GM18873 (cell line): ENCODE data around the gene KIAA1217.

Experiments used
- ATAC-seq: cut with Tn5 transposase; IDR thresholded peaks from one replicate; pipeline ENCODE4 v1.9.1; 2021; ENCODE audit warnings: mild to moderate bottlenecking, moderate library complexity, moderate number of reproducible peaks; ENCODE audit not compliant: unreplicated experiment, low FRiP score

The KIAA1217 gene

DNA sequence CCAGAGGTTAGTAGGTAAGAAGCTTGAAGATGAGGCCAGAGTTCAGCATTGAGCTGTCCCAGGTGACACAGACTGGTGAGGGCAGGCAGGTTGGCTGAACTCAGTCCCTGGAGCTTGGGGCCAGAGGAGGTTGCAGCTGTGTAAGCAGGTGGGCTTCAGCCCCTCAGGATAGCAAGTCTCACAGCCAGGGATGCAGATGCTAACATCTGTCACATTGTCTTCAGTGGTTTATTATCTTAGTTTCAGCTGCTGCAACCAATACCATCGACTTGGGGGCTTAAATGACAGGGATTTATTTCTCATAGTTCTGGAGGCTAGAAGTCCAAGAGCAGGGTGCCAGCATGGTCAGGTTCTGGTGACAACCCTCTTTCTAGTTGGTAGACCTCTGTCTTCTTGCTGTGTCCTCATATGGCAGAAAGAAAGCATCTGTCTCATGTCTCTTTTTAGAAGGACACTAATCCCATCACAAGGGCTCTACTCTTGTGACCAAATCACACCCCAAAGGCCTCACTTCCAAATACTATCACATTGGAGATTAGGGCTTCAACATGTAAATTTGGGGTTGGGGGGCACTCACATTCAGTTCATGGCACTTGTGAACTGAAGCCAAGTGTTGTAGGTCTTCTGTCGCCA lies 146.2 kb downstream of the KIAA1217 start:
- ATAC-seq: no peak

- no peak for ATAC-seq
Measured at GRCh38 chr10:24357344-24358004, 148.5 kb downstream of the KIAA1217 start.

DNA sequence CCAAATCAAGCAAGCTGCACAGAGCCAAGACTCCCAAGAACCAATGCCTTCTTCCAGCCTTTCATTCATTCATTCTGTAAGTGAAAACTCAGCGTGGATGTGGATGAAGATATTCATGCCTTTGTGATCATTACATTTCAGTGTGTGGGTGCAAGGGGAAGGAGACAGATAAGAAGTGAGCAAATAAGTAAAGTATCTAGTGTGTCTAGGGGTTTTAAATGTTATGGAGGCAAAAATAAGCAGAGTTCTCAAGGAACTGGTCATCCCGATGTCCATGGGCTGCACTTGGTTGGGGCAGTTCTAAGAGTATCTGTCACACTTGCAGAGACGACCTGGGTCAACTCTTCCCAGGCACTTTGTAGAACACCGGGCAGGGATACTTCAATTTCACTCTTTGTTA lies 149.1 kb downstream of the KIAA1217 start:
- no peak for ATAC-seq

GRCh38 chr10:24360282-24361127 lies 151.6 kb downstream of the KIAA1217 start:
- ATAC-seq: no peak

DNA sequence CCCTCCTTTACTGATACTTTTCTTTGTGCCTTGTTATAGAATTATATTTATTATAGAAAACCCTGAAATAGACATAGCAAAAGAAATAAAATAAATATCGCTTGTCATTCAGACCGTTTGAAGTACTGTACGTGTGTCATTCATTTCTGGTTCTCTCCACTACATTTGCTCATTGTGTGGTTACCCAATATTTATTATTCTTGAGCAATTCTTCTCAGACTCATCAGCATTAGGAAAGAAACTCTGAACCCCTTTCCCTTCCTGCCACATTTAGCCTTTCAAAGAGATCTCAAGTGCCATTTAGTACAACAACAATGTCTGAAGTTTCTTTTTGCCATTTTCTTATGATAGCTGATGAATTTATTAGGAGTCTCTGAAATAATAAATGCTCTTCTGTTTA lies 154.1 kb downstream of the KIAA1217 start:
- ATAC-seq: no peak

- ATAC-seq: no peak
Measured at GRCh38 chr10:24367688-24368087, 158.8 kb downstream of the KIAA1217 start.

DNA sequence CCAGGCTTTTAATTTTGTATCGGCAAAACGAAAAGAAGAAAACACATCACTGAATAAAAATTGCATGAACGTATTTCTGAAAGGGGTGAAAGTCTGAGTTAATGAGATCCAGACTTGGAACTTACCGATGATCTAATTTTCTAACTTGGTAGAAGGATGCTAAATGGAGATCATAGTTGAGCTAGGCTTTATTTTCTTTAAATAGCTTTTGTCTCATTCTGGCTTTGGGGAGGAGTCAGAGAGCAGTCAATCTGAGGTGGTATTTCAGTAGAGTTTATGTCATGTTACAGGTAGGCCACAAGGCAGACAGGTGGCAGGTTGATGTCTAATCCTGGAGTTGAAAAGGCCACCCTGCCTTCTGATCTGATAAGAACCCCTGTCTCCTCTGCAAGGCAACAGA lies 161.9 kb downstream of the KIAA1217 start:
- ATAC-seq: no peak

GRCh38 chr10:24371396-24371795 lies 162.5 kb downstream of the KIAA1217 start:
- no peak for ATAC-seq

- no peak for ATAC-seq
Measured at GRCh38 chr10:24374134-24374915, 165.4 kb downstream of the KIAA1217 start.

DNA sequence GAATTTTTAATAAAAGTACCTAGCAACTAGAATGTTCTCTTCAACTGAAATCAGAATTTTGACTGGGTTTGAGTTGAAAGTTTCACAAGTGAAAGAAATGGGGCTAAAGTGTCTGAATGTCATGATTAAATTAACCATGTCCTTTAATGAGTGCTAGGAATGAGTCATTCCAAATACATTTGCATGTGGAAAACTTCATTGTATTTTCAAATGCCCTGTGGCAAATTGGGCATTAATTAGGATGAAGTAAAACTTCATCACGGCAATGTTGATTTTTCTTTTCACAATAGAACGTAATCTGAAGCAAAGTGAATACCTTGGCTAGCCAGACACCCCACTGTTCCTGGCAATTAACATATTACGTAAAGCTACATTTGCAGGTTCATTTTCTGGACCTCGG lies 166.6 kb downstream of the KIAA1217 start:
- no peak for ATAC-seq

DNA sequence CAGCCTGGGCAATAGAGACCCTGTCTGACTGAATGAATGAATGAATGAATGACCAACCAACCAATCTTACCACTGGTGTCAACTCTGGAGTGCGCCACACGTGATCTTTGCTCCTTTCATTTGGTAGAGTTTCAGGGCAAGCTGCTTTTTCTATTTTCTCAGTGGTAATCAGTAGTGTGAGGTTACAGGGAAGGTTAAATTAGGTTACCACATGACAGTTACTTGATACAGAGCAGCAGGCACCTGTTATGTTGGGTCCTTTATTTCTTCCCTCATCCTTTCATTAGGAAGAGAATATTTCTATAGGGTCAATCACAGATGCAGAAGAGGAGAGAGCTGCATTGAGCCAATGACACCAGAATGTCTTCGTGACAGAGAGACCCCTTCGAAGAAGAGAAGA lies 167.8 kb downstream of the KIAA1217 start:
- ATAC-seq: no peak

- ATAC-seq: no peak
Measured at GRCh38 chr10:24378126-24378920, 169.4 kb downstream of the KIAA1217 start.

DNA sequence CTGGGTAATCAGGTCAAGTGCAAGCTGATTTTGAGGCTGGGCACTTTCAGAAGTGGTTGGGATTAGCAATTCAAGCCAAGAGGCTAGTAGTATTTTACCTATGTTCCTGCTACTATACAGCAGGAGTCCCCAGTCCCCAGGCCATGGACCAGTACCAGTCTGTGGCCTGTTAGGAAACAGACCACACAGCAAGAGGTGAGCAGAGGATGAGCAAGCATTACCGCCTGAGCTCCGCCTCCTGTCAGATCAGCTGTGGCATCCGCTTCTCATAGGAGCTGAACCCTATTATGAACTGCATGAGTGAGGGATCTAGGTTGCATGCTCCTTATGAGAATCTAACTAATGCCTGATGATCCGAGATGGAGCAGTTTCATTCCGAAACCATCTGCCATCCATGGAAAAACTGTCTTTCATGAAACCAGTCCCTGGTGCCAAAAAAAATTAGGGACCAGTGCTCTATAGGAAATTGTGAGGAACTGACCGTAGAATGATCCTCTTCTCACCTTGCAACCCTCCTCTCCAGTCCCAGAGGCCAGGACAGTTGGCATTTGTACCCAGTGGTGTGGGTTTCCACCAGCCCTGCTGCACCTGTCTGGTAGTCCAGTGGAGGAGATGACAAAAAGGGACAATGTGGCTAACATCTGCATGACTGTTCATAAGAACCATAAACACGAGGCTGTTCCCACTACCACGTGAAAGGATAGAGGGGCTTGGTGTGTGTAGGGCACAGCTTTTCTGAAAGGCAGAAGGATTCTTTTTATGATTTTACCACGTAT lies 172.5 kb downstream of the KIAA1217 start:
- ATAC-seq: no peak

DNA sequence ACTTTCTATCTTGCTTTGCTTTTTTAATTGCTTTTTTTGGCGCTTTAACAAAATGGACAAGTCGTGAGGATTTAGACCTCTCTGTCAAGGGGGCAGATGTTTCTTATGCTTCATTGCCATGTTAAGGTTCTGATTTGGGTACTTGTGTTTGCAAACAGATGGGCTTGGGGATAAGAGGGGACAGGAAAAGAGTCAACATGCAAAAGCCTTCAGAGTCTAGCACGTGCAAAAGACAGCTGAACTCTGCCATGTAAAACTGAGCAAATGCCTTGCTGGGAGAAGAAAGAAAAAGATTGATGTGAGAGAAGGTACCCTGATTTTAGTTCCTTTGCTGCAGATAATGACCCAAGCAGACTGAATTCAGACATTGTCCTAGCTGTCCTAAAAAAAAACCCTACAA lies 173.1 kb downstream of the KIAA1217 start:
- ATAC-seq: no peak

- no peak for ATAC-seq
Measured at GRCh38 chr10:24382596-24382978, 173.6 kb downstream of the KIAA1217 start.

DNA sequence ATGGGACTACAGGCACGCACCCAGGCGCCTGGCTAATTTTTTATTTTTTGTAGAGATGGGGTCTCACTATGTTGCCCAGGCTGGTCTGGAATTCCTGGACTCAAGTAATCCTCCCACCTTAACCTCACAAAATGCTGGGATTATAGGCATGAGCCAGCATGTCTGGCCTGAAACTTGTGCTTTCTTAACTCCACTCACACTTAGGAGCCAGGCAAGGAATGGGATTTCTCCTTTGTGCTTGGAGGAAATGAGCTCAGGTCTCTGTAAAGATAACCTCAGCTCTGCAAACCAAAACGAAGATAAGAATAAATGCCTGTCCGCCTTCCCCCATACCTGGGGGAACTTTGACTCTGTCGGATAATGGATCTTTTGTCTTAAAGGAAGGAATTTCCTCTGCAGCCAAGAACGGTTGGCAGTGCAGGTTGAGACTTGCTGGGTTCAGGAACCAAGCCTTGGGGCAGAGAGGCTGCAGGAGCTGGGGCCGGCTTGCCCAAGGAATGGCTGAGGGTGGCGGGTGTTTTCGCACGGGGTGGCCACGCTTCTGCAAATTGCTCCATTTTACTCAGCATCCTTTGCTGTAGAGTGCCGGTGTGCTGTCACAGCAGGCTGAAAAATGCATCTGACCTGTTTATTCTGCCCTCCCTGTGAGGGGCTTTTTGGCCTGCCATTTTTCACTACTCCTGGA lies 174.2 kb downstream of the KIAA1217 start:
- ATAC-seq: peak; percentile 67

- peak; percentile 90 for ATAC-seq
Measured at GRCh38 chr10:24383681-24384106, 174.8 kb downstream of the KIAA1217 start.

DNA sequence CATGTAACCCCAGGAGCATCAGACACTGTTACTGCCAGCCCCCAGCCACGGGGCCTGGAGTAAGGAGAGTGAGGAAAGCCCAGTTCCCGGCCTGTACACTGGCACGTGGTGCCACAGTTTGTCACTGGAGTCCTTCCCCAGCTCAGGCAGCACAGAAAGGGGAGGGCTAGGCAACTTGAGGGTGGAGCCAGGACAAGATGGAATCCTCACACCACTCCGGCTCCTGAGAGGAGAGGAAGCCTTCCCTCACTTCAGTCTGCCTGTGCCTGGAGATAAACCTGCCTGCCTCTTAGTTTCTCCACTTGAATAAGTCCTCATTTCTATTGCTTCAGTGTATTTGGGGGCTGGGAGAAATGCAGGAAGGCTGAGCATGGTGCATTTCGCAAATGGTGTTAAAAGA lies 176.0 kb downstream of the KIAA1217 start:
- no peak for ATAC-seq

DNA sequence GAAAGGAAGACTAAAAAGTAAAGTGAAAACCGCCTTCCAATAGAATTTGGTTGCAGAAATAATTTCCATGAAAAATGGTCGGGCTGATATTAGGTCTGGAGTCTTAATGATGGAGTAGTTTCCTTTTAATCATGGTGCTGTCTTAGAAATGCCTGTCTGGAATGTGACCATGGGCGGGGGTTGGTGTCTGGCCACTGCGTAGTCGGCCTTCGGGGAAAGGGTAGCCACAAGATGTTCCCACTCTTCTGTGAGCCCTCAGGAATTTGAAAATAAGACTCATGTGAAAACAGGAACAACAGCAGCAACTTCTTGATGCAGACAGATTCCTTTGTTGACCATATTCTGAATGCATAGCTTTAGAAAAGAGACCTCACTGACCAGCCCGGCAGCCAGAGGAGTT lies 176.8 kb downstream of the KIAA1217 start:
- no peak for ATAC-seq
